ENCODE data around the gene CDKN1A.
"Not testable (repeated sequence)": the region's sequence is repeated elsewhere in the genome, so short reads cannot be mapped to it uniquely, and the experiment has no call there.

Gene CDKN1A

GRCh38 chr6:36699348-36699747 is 20.8 kb downstream of the CDKN1A start:
- DNase-seq = no peak

DNA sequence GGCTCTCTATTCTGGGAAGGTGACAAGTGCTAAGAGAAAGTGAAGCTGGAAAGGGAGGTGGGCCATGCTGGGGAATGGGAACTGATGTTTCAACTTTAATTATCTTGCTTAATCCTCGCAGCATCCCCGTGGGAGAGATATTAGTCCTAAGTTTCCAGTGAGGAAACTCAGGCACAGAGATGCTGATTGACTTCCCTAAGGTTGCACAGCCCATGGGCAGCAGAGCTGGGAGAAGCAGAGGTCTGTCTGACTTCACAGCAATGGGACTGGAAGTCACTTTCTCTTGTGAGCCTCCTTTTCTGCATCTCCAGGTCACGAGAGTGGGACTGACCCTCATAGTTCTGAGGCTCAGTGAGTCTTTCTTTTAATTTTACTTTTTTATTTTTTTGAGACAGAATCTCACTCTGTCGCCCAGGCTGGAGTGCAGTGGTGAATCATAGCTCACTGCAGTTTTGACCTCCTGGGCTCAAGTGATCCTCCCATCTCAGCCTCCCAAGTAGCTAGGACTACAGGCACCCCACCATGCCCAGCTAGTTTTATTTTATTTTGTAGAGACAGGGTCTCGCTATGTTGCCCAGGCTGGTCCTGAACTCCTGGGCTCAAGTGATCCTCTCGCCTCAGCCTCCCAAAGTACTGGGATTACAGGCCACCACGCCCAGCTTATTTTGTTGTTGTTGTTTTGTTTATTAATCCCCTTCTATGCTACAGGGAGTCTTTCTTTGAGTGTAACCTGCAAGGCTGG is 21.7 kb downstream of the CDKN1A start:
- DNase-seq = no peak

GRCh38 chr6:36700831-36701230 is 22.3 kb downstream of the CDKN1A start:
- no peak for DNase-seq

DNA sequence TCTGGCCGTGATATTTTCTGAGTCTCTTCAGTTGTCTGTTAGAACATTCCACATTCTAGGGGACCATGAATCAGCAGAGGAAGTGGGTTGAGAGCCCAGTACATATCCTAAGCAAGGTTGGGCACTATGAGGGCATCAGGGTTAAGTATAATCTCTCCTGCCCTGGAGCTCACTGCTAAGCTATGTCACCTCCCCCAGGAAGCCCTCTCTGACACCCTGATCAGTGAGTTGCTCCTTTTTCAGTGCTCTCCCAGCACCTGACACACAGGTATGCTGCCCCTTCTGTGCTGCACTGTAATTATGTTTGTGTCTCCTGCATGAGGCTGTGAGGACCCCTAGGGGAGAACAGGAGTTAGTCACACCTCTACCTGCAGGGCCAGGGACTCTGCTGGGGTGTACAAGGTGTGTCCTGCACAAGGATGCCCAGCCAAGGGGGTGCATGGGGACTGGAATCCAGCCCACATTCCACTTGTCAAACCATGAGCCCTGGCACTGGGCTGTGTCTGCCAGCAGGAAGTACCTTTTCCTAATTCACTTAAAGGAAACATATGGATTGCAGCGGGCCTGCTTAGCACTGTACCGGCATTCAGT is 23.0 kb downstream of the CDKN1A start:
- no peak for DNase-seq

GRCh38 chr6:36702656-36703055 is 24.1 kb downstream of the CDKN1A start:
- no peak for DNase-seq

DNA sequence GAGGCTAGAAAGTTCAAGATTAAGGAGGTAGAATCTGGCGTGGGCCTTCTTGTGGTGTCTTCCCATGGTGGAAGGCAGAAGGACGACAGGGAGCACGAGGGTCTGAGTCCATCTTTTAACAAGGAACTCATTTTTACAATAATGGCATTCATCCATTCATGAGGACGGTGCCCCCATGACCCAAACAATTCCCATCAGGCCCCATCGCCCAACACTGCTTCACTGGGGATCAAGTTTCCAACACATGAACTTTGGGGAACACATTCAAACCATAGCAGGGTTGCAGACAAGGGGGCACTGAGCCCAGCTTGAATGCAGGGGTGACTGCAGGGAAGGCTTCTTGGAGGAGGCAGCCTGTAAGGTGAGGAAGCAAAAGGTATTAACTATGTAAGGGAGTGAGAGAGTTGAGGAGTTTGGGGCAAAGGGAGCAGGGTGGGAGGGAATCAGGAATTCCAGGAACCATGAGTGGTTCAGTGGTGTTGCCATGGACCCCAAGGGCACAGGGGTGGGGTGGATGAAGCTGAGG is 24.6 kb downstream of the CDKN1A start:
- no peak for DNase-seq

- no peak for DNase-seq
Observed at GRCh38 chr6:36703982-36704381, 25.5 kb downstream of the CDKN1A start.

GRCh38 chr6:36704961-36705577 is 26.6 kb downstream of the CDKN1A start:
- not testable (repeated sequence) for DNase-seq

DNA sequence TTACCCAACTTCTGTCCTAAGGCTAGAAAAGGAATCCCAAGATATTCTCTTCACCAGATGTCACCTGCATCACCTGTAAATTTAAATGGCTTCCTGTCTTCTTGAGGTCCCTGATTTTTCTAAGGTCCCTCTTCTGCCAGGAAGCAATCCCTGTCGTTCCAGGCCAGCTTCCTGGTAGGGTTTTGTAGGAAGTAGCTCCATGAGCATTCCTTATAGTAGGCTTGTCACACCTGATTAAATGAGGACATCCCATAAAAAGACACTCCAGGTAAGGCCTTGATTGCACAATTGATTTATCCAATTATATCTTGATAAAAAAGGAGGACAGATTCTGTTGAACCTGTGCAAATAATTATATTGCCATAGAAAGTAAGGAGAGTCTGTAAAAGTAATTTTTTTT is 27.8 kb downstream of the CDKN1A start:
- DNase-seq = no peak

GRCh38 chr6:36712816-36713215 is 34.3 kb downstream of the CDKN1A start:
- DNase-seq = no peak

DNA sequence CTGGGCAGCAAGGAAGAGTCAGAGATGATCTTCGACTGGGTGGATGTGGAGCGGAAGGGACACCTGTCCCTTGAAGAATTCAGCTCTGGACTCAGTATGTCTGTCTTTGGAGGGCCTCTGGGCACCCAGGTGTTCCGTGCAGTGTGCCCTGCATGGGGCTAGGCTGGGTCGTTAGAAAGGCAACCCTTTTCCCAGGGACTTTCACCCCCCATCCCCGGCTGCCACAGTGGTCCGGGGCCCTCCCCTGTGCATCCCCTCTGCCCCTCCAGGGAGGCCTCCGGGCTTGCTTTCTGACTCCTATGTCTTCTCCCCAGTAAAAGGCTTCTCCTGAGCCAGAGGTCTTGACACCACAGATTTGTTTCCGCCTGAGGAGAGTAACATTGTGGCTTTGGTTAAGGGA is 35.3 kb downstream of the CDKN1A start:
- no peak for DNase-seq

DNA sequence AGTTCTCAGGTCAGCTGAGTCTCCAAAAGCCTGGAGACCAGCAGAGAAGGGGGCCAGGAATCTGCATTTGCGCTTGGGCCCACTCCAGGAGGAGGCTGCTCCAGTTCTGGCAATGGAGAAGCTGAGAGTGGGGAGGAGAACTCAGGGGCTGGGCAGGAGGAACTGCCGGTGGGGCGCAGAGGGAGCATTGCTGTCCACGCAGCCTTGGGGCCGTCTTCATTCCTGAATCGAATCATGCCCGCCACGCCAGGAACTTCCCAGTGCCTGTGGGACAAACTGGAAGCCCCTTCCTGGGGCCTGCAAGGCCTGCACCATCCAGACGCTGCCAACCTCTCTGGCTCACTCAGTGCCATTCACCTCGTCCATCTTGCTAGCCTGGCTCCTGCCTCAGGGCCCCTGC is 36.0 kb downstream of the CDKN1A start:
- no peak for DNase-seq

- DNase-seq = no peak
Observed at GRCh38 chr6:36715469-36715868, 37.0 kb downstream of the CDKN1A start.

DNA sequence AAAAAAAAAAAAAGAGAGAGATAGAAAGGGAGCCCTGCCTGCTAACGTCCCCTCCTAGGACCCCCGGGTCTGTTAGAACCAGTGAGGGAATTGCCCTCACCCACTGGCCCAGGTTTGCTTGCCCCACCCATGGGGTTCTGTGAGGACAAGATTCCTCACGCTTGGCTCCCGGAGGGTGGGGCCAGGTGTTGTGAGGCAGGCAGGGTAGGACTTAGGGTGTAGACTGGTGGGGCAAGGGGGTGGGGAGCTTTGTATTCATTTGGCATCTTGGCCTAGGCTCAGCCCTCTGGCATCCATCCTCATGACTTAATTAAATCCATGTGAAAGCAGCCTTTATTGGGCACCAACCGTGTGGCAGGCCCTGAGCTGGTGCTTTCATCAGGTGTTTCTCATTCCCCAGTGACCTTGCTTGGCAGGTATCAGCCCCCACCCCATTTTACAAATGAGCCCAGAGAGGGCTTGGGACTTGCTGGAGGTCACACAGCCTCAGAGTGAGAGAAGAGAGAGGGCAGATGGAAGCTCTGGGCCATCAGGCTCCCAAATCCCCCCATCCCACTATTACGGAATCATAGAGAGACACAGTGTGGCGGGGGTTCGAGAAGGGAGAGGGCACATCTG is 38.1 kb downstream of the CDKN1A start:
- DNase-seq = no peak

- DNase-seq = no peak
Observed at GRCh38 chr6:36717231-36717825, 38.8 kb downstream of the CDKN1A start.

DNA sequence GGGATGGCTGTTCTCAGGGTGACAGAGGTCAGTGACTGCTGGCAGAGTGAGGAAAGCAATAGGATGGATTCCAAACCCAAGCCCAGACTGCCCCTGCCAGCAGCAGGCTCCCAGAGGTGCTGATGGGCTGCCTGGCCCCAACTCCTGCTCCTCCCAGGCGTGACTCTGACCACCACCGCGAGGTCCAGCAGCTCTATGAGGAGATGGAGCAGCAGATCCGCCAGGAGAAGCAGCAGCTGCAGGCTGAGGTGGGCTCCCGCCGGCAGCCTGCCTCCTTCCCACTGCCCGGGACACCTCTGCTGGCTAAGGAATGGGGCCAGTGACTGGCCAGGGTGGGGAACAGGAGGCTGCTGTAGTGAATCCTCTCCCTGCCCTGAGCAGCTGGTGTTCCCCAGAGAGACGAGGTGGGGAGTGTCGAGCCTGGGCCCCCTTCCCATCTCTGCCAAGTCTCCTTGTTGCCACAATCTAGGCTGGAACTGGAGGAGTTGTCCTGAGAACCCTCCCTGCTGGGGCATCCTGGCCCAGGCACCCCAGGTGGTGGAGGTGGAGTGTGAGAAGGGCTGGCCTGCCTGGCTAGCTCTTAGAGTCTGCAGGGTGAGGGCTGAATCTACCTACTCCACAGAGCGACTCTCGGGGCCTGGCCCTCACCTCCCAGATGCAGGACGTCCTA is 39.5 kb downstream of the CDKN1A start:
- DNase-seq = no peak

DNA sequence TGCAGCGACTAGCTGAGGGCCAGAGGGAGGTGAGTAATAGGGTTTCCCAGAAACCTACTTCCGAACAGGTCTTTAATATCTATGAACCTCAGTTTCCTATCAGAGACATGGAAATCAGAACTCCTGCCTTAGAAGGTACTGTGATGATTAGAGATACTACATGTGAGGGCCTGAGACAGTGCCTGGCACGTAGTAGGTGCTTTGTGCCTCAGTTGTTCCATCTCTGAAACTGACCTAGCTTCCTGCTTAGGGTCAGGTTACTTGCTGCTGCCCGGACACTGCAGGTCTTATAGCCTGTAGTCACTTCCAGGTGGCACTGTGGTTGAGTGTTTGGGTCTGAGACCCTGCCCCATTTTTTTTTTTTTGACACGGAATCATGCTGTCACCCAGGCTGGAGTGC is 40.0 kb downstream of the CDKN1A start:
- DNase-seq = no peak

- no peak for DNase-seq
Observed at GRCh38 chr6:36719126-36719525, 40.6 kb downstream of the CDKN1A start.

GRCh38 chr6:36720251-36721141 is 42.0 kb downstream of the CDKN1A start:
- no peak for DNase-seq

- no peak for DNase-seq
Observed at GRCh38 chr6:36721369-36722140, 43.0 kb downstream of the CDKN1A start.

- no peak for DNase-seq
Observed at GRCh38 chr6:36722365-36722764, 43.9 kb downstream of the CDKN1A start.

Measured in activated T-cell treated with anti-CD3 and anti-CD28 coated beads, Interleukin-2, amount 50 U/mL, for 1 hour (primary cell).